ENCODE data around the gene TMEM192. TPM values are rescaled to one million over a fixed set of nuclear protein-coding genes. Genes with fewer than 3 reads are reported as not detected.
"Not testable (repeated sequence)": the region's sequence is repeated elsewhere in the genome, so short reads cannot be mapped to it uniquely, and the experiment has no call there.

Gene TMEM192
- total and polyA plus RNA-seq, 2 donors: 12.0 to 14.8 TPM

- DNase-seq (ENCODE audit: extremely low spot score): no peak
- Histone ChIP-seq H3K4me3 (ENCODE audit: low read depth, low read length) (no peak overlapping the region), H3K36me3 (ENCODE audit: insufficient read depth) (no peaks in the 10 kb centered on the region), H3K27ac (ENCODE audit: low read depth) (no peak overlapping the region), H3K4me1 (ENCODE audit: insufficient read depth) (no peaks in the 10 kb centered on the region)
- WGBS: 75% methylated on average over 5 of the region's 5 CpGs
Observed at GRCh38 chr4:165124488-165124887, 11.8 kb upstream of the TMEM192 start.

GRCh38 chr4:165118256-165118909 is 5.7 kb upstream of the TMEM192 start:
- DNase-seq (ENCODE audit: extremely low spot score): no peak
- no peaks in the 10 kb centered on the region for H3K4me1 ChIP-seq (ENCODE audit: insufficient read depth)
- H3K4me3 ChIP-seq (ENCODE audit: low read depth, low read length): no peak overlapping the region
- WGBS: 53% methylated on average over 4 of the region's 4 CpGs
- H3K36me3 ChIP-seq (ENCODE audit: insufficient read depth): no peaks in the 10 kb centered on the region
- no peak overlapping the region for H3K27ac ChIP-seq (ENCODE audit: low read depth)

- Histone ChIP-seq H3K4me3 (ENCODE audit: low read depth, low read length) (no peak overlapping the region), H3K36me3 (ENCODE audit: insufficient read depth) (no peaks in the 10 kb centered on the region), H3K4me1 (ENCODE audit: insufficient read depth) (no peaks in the 10 kb centered on the region), H3K27ac (ENCODE audit: low read depth) (no peak overlapping the region)
- no peak for DNase-seq (ENCODE audit: extremely low spot score)
- WGBS: 94% methylated on average over 3 of the region's 3 CpGs
Observed at GRCh38 chr4:165115301-165115700, 2.6 kb upstream of the TMEM192 start.

- H3K27ac ChIP-seq (ENCODE audit: low read depth): peak overlapping the region; percentile 81
- WGBS: 5% methylated on average over 17 of the region's 17 CpGs
- DNase-seq (ENCODE audit: extremely low spot score): no peak
- no peaks in the 10 kb centered on the region for H3K36me3 ChIP-seq (ENCODE audit: insufficient read depth)
- no peaks in the 10 kb centered on the region for H3K4me1 ChIP-seq (ENCODE audit: insufficient read depth)
- H3K4me3 ChIP-seq (ENCODE audit: low read depth, low read length): peak overlapping the region; percentile 87
Observed at GRCh38 chr4:165111906-165112367, 723 bp downstream of the TMEM192 start.

GRCh38 chr4:165106518-165106917 is 6.1 kb downstream of the TMEM192 start:
- no peak overlapping the region for H3K4me3 ChIP-seq (ENCODE audit: low read depth, low read length)
- H3K36me3 ChIP-seq (ENCODE audit: insufficient read depth): peaks cover 4% of the 10 kb centered on the region
- 93% methylated on average over 6 of the region's 6 CpGs for WGBS
- H3K27ac ChIP-seq (ENCODE audit: low read depth): no peak overlapping the region
- no peak for DNase-seq (ENCODE audit: extremely low spot score)
- H3K4me1 ChIP-seq (ENCODE audit: insufficient read depth): no peaks in the 10 kb centered on the region

GRCh38 chr4:165101641-165102040 is 11.0 kb downstream of the TMEM192 start:
- Histone ChIP-seq H3K4me3 (ENCODE audit: low read depth, low read length) (no peak overlapping the region), H3K36me3 (ENCODE audit: insufficient read depth) (peaks cover 5% of the 10 kb centered on the region), H3K4me1 (ENCODE audit: insufficient read depth) (no peaks in the 10 kb centered on the region), H3K27ac (ENCODE audit: low read depth) (no peak overlapping the region)
- no peak for DNase-seq (ENCODE audit: extremely low spot score)
- 76% methylated on average over 3 of the region's 3 CpGs for WGBS

GRCh38 chr4:165096776-165097175 is 15.9 kb downstream of the TMEM192 start:
- WGBS: 62% methylated on average over 2 of the region's 2 CpGs
- H3K27ac ChIP-seq (ENCODE audit: low read depth): no peak overlapping the region
- H3K36me3 ChIP-seq (ENCODE audit: insufficient read depth): peaks cover 6% of the 10 kb centered on the region
- DNase-seq (ENCODE audit: extremely low spot score): peak; percentile 10
- no peaks in the 10 kb centered on the region for H3K4me1 ChIP-seq (ENCODE audit: insufficient read depth)
- no peak overlapping the region for H3K4me3 ChIP-seq (ENCODE audit: low read depth, low read length)

- Histone ChIP-seq H3K27ac (ENCODE audit: low read depth) (no peak overlapping the region), H3K4me3 (ENCODE audit: low read depth, low read length) (no peak overlapping the region), H3K36me3 (ENCODE audit: insufficient read depth) (peaks cover 5% of the 10 kb centered on the region), H3K4me1 (ENCODE audit: insufficient read depth) (no peaks in the 10 kb centered on the region)
- no peak for DNase-seq (ENCODE audit: extremely low spot score)
- 60% methylated on average over 1 of the region's 1 CpG for WGBS
Observed at GRCh38 chr4:165095291-165095690, 17.4 kb downstream of the TMEM192 start.

GRCh38 chr4:165094873-165095272 is 17.8 kb downstream of the TMEM192 start:
- no peak for DNase-seq (ENCODE audit: extremely low spot score)
- 95% methylated on average over 3 of the region's 3 CpGs for WGBS

GRCh38 chr4:165092187-165092586 is 20.5 kb downstream of the TMEM192 start:
- not testable (repeated sequence) for H3K36me3 ChIP-seq (ENCODE audit: insufficient read depth); DNase-seq (ENCODE audit: extremely low spot score); H3K4me3 ChIP-seq (ENCODE audit: low read depth, low read length); H3K4me1 ChIP-seq (ENCODE audit: insufficient read depth); H3K27ac ChIP-seq (ENCODE audit: low read depth)
- 92% methylated on average over 8 of the region's 8 CpGs for WGBS

More at GRCh38 chr4:165094873-165095272, 17.8 kb downstream of the TMEM192 start:
- Histone ChIP-seq H3K4me3 (ENCODE audit: low read depth, low read length) (no peak overlapping the region), H3K36me3 (ENCODE audit: insufficient read depth) (peaks cover 5% of the 10 kb centered on the region), H3K27ac (ENCODE audit: low read depth) (no peak overlapping the region), H3K4me1 (ENCODE audit: insufficient read depth) (no peaks in the 10 kb centered on the region)

GRCh38 chr4:165088366-165088765 is 24.3 kb downstream of the TMEM192 start:
- WGBS: 90% methylated on average over 3 of the region's 3 CpGs
- Histone ChIP-seq H3K27ac (ENCODE audit: low read depth) (no peak overlapping the region), H3K4me1 (ENCODE audit: insufficient read depth) (no peaks in the 10 kb centered on the region), H3K4me3 (ENCODE audit: low read depth, low read length) (no peak overlapping the region), H3K36me3 (ENCODE audit: insufficient read depth) (peaks cover 7% of the 10 kb centered on the region)
- no peak for DNase-seq (ENCODE audit: extremely low spot score)

GRCh38 chr4:165085946-165086345 is 26.7 kb downstream of the TMEM192 start:
- Histone ChIP-seq H3K4me1 (ENCODE audit: insufficient read depth) (no peaks in the 10 kb centered on the region), H3K36me3 (ENCODE audit: insufficient read depth) (peaks cover 5% of the 10 kb centered on the region), H3K4me3 (ENCODE audit: low read depth, low read length) (no peak overlapping the region), H3K27ac (ENCODE audit: low read depth) (no peak overlapping the region)
- WGBS: 70% methylated on average over 2 of the region's 2 CpGs
- no peak for DNase-seq (ENCODE audit: extremely low spot score)

GRCh38 chr4:165084787-165085186 is 27.9 kb downstream of the TMEM192 start:
- not testable (repeated sequence) for H3K4me1 ChIP-seq (ENCODE audit: insufficient read depth); DNase-seq (ENCODE audit: extremely low spot score); H3K27ac ChIP-seq (ENCODE audit: low read depth); H3K4me3 ChIP-seq (ENCODE audit: low read depth, low read length); H3K36me3 ChIP-seq (ENCODE audit: insufficient read depth)
- 98% methylated on average over 7 of the region's 7 CpGs for WGBS

- 37% methylated on average over 6 of the region's 6 CpGs for WGBS
- peaks cover 3% of the 10 kb centered on the region for H3K36me3 ChIP-seq (ENCODE audit: insufficient read depth)
- H3K4me3 ChIP-seq (ENCODE audit: low read depth, low read length): no peak overlapping the region
- no peak for DNase-seq (ENCODE audit: extremely low spot score)
- no peaks in the 10 kb centered on the region for H3K4me1 ChIP-seq (ENCODE audit: insufficient read depth)
- H3K27ac ChIP-seq (ENCODE audit: low read depth): no peak overlapping the region
Observed at GRCh38 chr4:165079476-165079875, 33.2 kb downstream of the TMEM192 start.

Measured in urinary bladder (tissue), 4 donors.